OCI-LY1 (cell line): ENCODE measurements around the gene PPDPF.

Source experiments
- H2AFZ ChIP-seq: fragments of 200-600 bp; sonication (generic), shearing (Covaris generic); 2 replicates; pipeline ENCODE4 v1.6.0; 2014; ENCODE audit warnings: antibody characterized with exemption, mild to moderate bottlenecking, low read length
- H3F3A ChIP-seq: fragments of 200-600 bp; sonication (generic), shearing (Covaris generic); 2 replicates; pipeline ENCODE4 v1.6.0; 2014; ENCODE audit warnings: mild to moderate bottlenecking, antibody characterized with exemption, low read length, moderate library complexity; ENCODE audit not compliant: insufficient read depth
- H3K27ac ChIP-seq: fragments of 200-600 bp; sonication (generic); 2 replicates; pipeline ENCODE4 v1.5.1; 2014; ENCODE audit warnings: low read length, mixed run types, mild to moderate bottlenecking, low read depth; ENCODE audit not compliant: poor library complexity, severe bottlenecking
- H3K27me3 ChIP-seq: fragments of 200-600 bp; sonication (generic); 2 replicates; pipeline ENCODE4 v1.6.0; 2014; ENCODE audit warnings: antibody characterized with exemption, mild to moderate bottlenecking, low read length, moderate library complexity; ENCODE audit not compliant: insufficient read depth
- H3K36me3 ChIP-seq: fragments of 200-600 bp; sonication (generic); 2 replicates; pipeline ENCODE4 v1.6.1; 2014; ENCODE audit warnings: mild to moderate bottlenecking, antibody characterized with exemption, low read length, moderate library complexity, mixed read lengths; ENCODE audit not compliant: insufficient read depth
- H3K4me1 ChIP-seq: fragments of 200-600 bp; sonication (generic); 2 replicates; pipeline ENCODE4 v1.5.1; 2014; ENCODE audit warnings: mild to moderate bottlenecking, low read length, moderate library complexity; ENCODE audit not compliant: insufficient read depth, severe bottlenecking
- H3K4me2 ChIP-seq: fragments of 200-600 bp; sonication (generic), shearing (Covaris generic); 2 replicates; pipeline ENCODE4 v1.6.1; 2014; ENCODE audit warnings: low read length
- H3K4me3 ChIP-seq: fragments of 200-600 bp; sonication (generic); 2 replicates; pipeline ENCODE4 v1.5.1; 2014; ENCODE audit warnings: low read length, low read depth, mild to moderate bottlenecking, mixed read lengths; ENCODE audit not compliant: poor library complexity, severe bottlenecking
- H3K79me2 ChIP-seq: fragments of 200-600 bp; shearing (Covaris generic); 2 replicates; pipeline ENCODE4 v1.6.1; 2016; ENCODE audit warnings: mixed run types, low read length, mixed read lengths; ENCODE audit not compliant: insufficient read depth
- H3K9ac ChIP-seq: fragments of 200-600 bp; sonication (generic), shearing (Covaris generic); 2 replicates; pipeline ENCODE4 v1.6.1; 2014; ENCODE audit warnings: mild to moderate bottlenecking, low read length, mixed read lengths
- H3K9me2 ChIP-seq: fragments of 200-600 bp; sonication (generic), shearing (Covaris generic); 2 replicates; pipeline ENCODE4 v1.6.1; 2014; ENCODE audit warnings: low read depth, mild to moderate bottlenecking, low read length, mixed read lengths
- H3K9me3 ChIP-seq: fragments of 200-600 bp; shearing (Covaris generic); 2 replicates; pipeline ENCODE4 v1.6.1; 2014; ENCODE audit warnings: low read length, mixed read lengths
- H4K20me1 ChIP-seq: fragments of 200-600 bp; sonication (generic), shearing (Covaris generic); 2 replicates; pipeline ENCODE4 v1.6.0; 2016; ENCODE audit warnings: mild to moderate bottlenecking, low read length; ENCODE audit not compliant: insufficient read depth
- EZH2 ChIP-seq: fragments of 200-600 bp; sonication (generic), shearing (Covaris generic); IDR thresholded peaks from 2 replicates; pipeline ENCODE4 v1.8.0; 2017; ENCODE audit warnings: borderline replicate concordance, mixed run types, mild to moderate bottlenecking, antibody characterized with exemption, low read length, moderate library complexity, mixed read lengths
- TF ChIP-seq, protein P1 (sequence below): fragments of 200-600 bp; sonication (generic), shearing (Covaris generic); IDR thresholded peaks from 2 replicates; pipeline ENCODE4 v1.5.1; 2017; ENCODE audit warnings: mild to moderate bottlenecking, antibody characterized with exemption, low read length, moderate library complexity, mixed read lengths

The PPDPF gene

DNA sequence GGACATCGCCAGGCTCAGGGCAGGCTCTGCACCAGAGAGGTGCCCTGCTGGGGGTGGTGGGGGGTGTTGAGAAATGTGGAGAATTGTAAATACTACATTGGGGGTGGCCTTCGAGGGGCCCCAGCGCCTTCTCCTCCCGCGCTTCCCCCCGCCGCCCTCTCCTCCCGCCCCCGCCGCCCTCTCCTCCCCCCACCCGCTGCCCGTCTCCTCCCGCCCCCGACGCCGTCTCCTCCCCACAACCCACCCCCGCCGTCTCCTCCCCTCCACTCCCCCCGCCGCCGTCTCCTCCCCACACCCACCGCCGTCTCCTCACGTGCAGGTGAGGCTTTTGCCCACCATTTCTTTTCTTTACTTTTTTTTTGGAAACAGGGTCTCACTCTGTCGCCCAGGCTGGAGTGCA lies 28.5 kb downstream of the PPDPF start:
- Histone ChIP-seq H3F3A (0 out of 2 replicates have a peak, but pooled peaks cover 5% of the 10 kb centered on the region), H3K9me3 (no peaks in the 10 kb centered on the region), H3K9ac (no peak overlapping the region), H2AFZ (no peak overlapping the region), H3K27me3 (peaks cover 8% of the 10 kb centered on the region; the same call in 1 of the 2 replicates), H3K4me1 (peaks cover 16% of the 10 kb centered on the region), H3K4me3 (no peak overlapping the region), H4K20me1 (no peaks in the 10 kb centered on the region), H3K79me2 (no peaks in the 10 kb centered on the region), H3K27ac (no peak overlapping the region), H3K4me2 (no peak overlapping the region), H3K36me3 (no peaks in the 10 kb centered on the region), H3K9me2 (no peaks in the 10 kb centered on the region)
- TF ChIP-seq EZH2, result no peak
- TF ChIP-seq, protein P1, sequence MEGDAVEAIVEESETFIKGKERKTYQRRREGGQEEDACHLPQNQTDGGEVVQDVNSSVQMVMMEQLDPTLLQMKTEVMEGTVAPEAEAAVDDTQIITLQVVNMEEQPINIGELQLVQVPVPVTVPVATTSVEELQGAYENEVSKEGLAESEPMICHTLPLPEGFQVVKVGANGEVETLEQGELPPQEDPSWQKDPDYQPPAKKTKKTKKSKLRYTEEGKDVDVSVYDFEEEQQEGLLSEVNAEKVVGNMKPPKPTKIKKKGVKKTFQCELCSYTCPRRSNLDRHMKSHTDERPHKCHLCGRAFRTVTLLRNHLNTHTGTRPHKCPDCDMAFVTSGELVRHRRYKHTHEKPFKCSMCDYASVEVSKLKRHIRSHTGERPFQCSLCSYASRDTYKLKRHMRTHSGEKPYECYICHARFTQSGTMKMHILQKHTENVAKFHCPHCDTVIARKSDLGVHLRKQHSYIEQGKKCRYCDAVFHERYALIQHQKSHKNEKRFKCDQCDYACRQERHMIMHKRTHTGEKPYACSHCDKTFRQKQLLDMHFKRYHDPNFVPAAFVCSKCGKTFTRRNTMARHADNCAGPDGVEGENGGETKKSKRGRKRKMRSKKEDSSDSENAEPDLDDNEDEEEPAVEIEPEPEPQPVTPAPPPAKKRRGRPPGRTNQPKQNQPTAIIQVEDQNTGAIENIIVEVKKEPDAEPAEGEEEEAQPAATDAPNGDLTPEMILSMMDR, result no peak

DNA sequence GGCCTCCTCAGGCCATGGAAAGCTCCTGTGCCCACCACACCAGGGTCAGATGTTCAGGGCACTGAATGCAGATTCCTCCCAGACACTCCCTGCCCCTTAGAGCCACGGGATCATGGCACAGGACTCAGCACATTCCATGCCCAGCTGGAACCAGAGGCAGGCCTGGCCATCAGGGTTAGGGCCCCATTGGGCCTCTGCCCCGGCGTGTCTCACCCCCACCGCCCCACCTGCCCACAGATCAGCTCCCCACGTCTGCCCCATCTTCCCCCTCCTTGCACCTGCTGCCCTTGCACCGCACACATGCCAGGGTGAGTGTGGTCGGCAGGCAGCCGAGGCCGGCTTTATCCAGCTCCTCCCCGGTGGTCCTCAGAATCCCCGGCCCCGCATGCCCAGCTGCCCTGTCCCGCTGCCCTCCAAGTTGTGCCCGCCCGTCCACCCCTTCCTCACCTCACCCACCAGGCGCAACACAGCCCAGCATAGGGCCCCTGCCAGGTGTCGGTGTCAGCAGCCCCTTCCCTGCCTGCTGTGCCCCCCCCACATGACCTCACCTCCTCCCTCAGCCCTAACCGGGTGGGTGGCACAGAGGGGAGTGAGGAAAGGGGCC lies 29.2 kb downstream of the PPDPF start:
- Histone ChIP-seq H3K4me1 (peaks cover 18% of the 10 kb centered on the region), H3F3A (0 out of 2 replicates have a peak, but pooled peaks cover 5% of the 10 kb centered on the region), H3K4me2 (no peak overlapping the region), H3K9ac (no peak overlapping the region), H4K20me1 (no peaks in the 10 kb centered on the region), H3K9me3 (no peaks in the 10 kb centered on the region), H3K27me3 (peaks cover 8% of the 10 kb centered on the region; the same call in 1 of the 2 replicates), H3K9me2 (no peaks in the 10 kb centered on the region), H3K27ac (no peak overlapping the region), H3K36me3 (no peaks in the 10 kb centered on the region), H2AFZ (no peak overlapping the region), H3K79me2 (no peaks in the 10 kb centered on the region), H3K4me3 (no peak overlapping the region)
- no peak for TF ChIP-seq EZH2
- TF ChIP-seq, protein P1, result no peak

DNA sequence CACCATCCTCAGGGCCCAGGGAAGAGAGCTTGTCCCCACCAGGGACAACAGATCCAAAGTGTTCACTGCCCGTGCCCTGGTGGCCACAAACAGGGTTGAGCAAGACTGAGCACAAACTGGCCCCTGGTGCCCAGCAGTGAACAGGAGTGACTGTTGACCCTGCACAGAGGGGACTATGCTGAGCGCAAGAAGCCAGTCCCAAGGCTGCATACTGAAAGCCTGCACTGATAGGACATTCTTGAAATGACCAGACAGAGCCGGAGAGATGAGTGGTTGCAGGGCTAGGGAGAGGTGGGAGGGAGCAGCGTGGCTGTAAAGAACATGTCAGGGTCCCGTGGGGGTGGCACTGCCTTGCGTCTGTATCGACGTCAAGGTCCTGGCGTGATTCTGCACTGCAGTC lies 30.5 kb downstream of the PPDPF start:
- Histone ChIP-seq H3K79me2 (no peaks in the 10 kb centered on the region), H3F3A (0 out of 2 replicates have a peak, but pooled peaks cover 5% of the 10 kb centered on the region), H3K36me3 (no peaks in the 10 kb centered on the region), H3K27me3 (peaks cover 12% of the 10 kb centered on the region; the same call in 1 of the 2 replicates), H4K20me1 (no peaks in the 10 kb centered on the region), H2AFZ (no peak overlapping the region), H3K9ac (no peak overlapping the region), H3K4me1 (peaks cover 18% of the 10 kb centered on the region), H3K27ac (no peak overlapping the region), H3K4me3 (no peak overlapping the region), H3K9me2 (no peaks in the 10 kb centered on the region), H3K4me2 (no peak overlapping the region), H3K9me3 (no peaks in the 10 kb centered on the region)
- no peak for TF ChIP-seq EZH2
- TF ChIP-seq, protein P1, result no peak
